HG02678 (cell line): ENCODE results near the gene KATNA1.

Source experiments
- ATAC-seq: cut with Tn5 transposase; IDR thresholded peaks from one replicate; pipeline ENCODE4 v1.9.1; 2021; ENCODE audit warnings: mild to moderate bottlenecking, moderate library complexity; ENCODE audit not compliant: unreplicated experiment

The KATNA1 gene

GRCh38 chr6:149545258-149545753 lies 103.2 kb downstream of the KATNA1 start:
- no peak for ATAC-seq
